ENCODE data around the gene PAX5. TPM values are rescaled to one million over a fixed set of nuclear protein-coding genes. Genes with fewer than 3 reads are reported as not detected.

The PAX5 gene
- total RNA-seq, 2 experiments from 2014 or later = 0.21 to 0.27 TPM

DNA sequence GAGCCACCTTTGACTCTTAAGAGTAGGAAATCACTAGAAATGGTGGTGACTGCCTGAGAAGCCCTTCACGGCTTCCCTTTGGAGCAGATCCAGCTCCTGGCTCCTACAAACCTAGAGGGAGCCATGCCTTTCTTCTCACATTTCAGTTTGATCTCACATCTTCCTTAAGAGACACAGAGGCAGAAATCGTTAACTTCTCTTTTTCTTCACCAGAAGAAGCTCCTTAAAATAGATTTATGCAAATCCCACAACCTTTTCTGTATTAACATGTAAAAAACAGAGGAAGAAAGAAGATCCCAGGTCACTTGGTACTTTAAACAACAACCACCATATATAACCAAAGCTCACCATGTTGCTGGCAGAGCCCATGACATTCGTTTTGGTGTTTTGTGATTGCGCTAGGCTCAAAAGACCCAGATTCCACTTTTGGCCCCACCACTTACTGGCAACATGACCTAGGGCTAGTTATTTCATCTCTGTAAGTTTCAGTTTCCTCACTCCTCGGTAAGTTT is 29.6 kb downstream of the PAX5 start:
- CTCF ChIA-PET = interaction anchor here (1.1 to 1.7 kb wide), 3 partner anchors 8 to 132 kb away, joined by 4 to 7 read pairs (median 5); partner anchors contain the start of gene PAX5
- Mint-ChIP-seq H3K36me3 (ENCODE audit: low read depth) (no peaks in the 10 kb centered on the region), H3K4me1 (ENCODE audit: low read depth) (no peaks in the 10 kb centered on the region), H3K9me3 (no peaks in the 10 kb centered on the region), H3K27ac (no peak overlapping the region), H3K27me3 (ENCODE audit: low read depth) (peaks cover 60% of the 10 kb centered on the region), H3K4me3 (no peak overlapping the region)
- intact Hi-C loops (cut with micrococcal nuclease) = no loop called here
- DNase-seq = no peak

GRCh38 chr9:37002413-37003217 is 31.5 kb downstream of the PAX5 start:
- H3K27ac Mint-ChIP-seq = no peak overlapping the region
- H3K36me3 Mint-ChIP-seq (ENCODE audit: low read depth) = no peaks in the 10 kb centered on the region
- no peaks in the 10 kb centered on the region for H3K4me1 Mint-ChIP-seq (ENCODE audit: low read depth)
- CTCF ChIA-PET = interaction anchor here (0.6 to 1.1 kb wide), 2 partner anchors 320 to 362 kb away, joined by 3 read pairs; no protein-coding TSS in a partner anchor
- peaks cover 53% of the 10 kb centered on the region for H3K27me3 Mint-ChIP-seq (ENCODE audit: low read depth)
- no peak overlapping the region for H3K4me3 Mint-ChIP-seq
- intact Hi-C loops (cut with micrococcal nuclease) = no loop called here
- no peaks in the 10 kb centered on the region for H3K9me3 Mint-ChIP-seq
- no peak for DNase-seq

GRCh38 chr9:37002036-37002412 is 32.0 kb downstream of the PAX5 start:
- Mint-ChIP-seq H3K27me3 (ENCODE audit: low read depth) (peaks cover 48% of the 10 kb centered on the region), H3K4me1 (ENCODE audit: low read depth) (no peaks in the 10 kb centered on the region), H3K36me3 (ENCODE audit: low read depth) (no peaks in the 10 kb centered on the region), H3K4me3 (no peak overlapping the region), H3K27ac (no peak overlapping the region), H3K9me3 (no peaks in the 10 kb centered on the region)
- CTCF ChIA-PET = no interaction called here
- DNase-seq = no peak
- intact Hi-C loops (cut with micrococcal nuclease) = no loop called here

DNA sequence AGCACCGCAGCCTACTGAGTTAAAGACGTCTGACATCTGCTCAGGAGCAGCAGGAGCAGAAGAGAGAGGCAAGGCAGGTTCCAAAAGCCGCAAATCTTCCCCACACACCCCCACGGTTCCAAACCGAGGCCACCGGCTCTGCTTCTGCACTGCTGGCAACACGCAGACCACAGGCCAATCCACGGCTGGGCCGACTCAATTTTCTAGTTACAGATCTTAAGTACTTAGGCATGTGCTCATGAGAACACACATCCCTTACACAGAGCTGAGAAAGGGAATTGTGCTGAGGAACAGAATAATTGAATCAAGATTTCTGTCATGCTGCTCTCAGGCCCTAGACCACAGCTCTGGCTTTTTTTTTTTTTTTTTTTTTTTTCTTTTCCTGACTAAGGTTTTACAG is 32.6 kb downstream of the PAX5 start:
- Mint-ChIP-seq H3K9me3 (no peaks in the 10 kb centered on the region), H3K36me3 (ENCODE audit: low read depth) (no peaks in the 10 kb centered on the region), H3K27ac (no peak overlapping the region), H3K4me1 (ENCODE audit: low read depth) (no peaks in the 10 kb centered on the region), H3K27me3 (ENCODE audit: low read depth) (peaks cover 43% of the 10 kb centered on the region), H3K4me3 (no peak overlapping the region)
- CTCF ChIA-PET = interaction anchor here (0.6 kb wide), 1 partner anchor 128 kb away, joined by 3 read pairs; no protein-coding TSS in a partner anchor
- no peak for DNase-seq
- intact Hi-C loops (cut with micrococcal nuclease) = no loop called here

- CTCF ChIA-PET = interaction anchor here (1.0 to 1.7 kb wide), 5 partner anchors 9 to 385 kb away, joined by 3 to 6 read pairs (median 6); no protein-coding TSS in a partner anchor
- no peak overlapping the region for H3K27ac Mint-ChIP-seq
- peaks cover 35% of the 10 kb centered on the region for H3K27me3 Mint-ChIP-seq (ENCODE audit: low read depth)
- H3K9me3 Mint-ChIP-seq = no peaks in the 10 kb centered on the region
- DNase-seq = no peak
- H3K4me3 Mint-ChIP-seq = no peak overlapping the region
- H3K36me3 Mint-ChIP-seq (ENCODE audit: low read depth) = no peaks in the 10 kb centered on the region
- peaks cover 3% of the 10 kb centered on the region for H3K4me1 Mint-ChIP-seq (ENCODE audit: low read depth)
- intact Hi-C loops (cut with micrococcal nuclease) = loop anchor here (5.0 kb wide), 2 partner anchors 262 to 412 kb away; no protein-coding TSS in a partner anchor
Observed at GRCh38 chr9:36999728-37000333, 34.2 kb downstream of the PAX5 start.

DNA sequence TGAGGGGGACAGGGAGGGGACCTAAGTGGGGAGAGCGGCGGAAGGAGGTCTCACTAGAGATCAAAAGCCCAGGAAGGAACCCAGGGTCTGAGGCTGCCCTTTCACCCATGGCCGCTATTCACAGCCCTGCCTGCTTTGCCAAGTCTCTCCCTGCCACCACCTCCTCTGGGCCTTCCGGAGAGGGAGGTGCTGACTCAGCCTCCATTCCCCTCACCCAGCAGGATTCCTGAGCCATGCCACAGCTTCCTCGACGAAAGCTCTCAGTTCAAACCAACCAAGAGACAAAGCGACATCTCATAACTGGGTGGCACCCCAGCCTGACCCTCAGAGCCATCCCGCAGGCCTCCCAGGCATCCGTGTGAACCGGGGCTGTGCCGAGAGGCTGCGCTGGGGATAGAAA is 36.7 kb downstream of the PAX5 start:
- no peak overlapping the region for H3K27ac Mint-ChIP-seq
- DNase-seq = no peak
- H3K4me3 Mint-ChIP-seq = no peak overlapping the region
- no peaks in the 10 kb centered on the region for H3K36me3 Mint-ChIP-seq (ENCODE audit: low read depth)
- CTCF ChIA-PET = interaction anchor here (0.6 to 3.8 kb wide), 9 partner anchors 11 to 395 kb away, joined by 3 to 17 read pairs (median 7); no protein-coding TSS in a partner anchor
- intact Hi-C loops (cut with micrococcal nuclease) = loop anchor here (5.0 kb wide), 2 partner anchors 265 to 415 kb away; no protein-coding TSS in a partner anchor
- no peaks in the 10 kb centered on the region for H3K9me3 Mint-ChIP-seq
- peaks cover 34% of the 10 kb centered on the region for H3K27me3 Mint-ChIP-seq (ENCODE audit: low read depth)
- peaks cover 3% of the 10 kb centered on the region for H3K4me1 Mint-ChIP-seq (ENCODE audit: low read depth)

DNA sequence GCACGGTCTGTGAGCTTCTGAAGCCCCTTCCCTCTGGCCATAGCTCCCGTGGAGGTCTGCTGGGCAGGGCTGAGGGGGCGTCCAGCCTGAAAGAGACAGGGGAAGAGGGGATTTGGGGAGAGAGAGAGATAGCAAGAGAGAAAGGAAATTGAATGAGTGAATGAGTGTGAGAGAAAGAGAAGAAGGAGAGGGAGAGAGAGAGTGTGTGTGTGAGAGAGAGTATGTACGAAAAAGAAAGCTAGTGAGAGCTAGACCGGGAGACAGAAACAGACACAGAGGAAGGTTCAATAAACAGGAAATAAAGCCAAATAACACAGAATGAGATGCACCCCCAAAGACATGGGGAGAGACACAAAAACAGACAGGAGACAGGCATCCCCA is 37.4 kb downstream of the PAX5 start:
- DNase-seq = no peak
- peaks cover 1% of the 10 kb centered on the region for H3K36me3 Mint-ChIP-seq (ENCODE audit: low read depth)
- no peak overlapping the region for H3K4me3 Mint-ChIP-seq
- CTCF ChIA-PET = interaction anchor here (0.7 to 3.8 kb wide), 20 partner anchors 12 to 483 kb away, joined by 3 to 17 read pairs (median 6); no protein-coding TSS in a partner anchor
- H3K4me1 Mint-ChIP-seq (ENCODE audit: low read depth) = peaks cover 3% of the 10 kb centered on the region
- peaks cover 30% of the 10 kb centered on the region for H3K27me3 Mint-ChIP-seq (ENCODE audit: low read depth)
- H3K27ac Mint-ChIP-seq = no peak overlapping the region
- peaks cover 2% of the 10 kb centered on the region for H3K9me3 Mint-ChIP-seq
- intact Hi-C loops (cut with micrococcal nuclease) = loop anchor here (1.0 to 5.0 kb wide), 6 partner anchors 266 to 416 kb away; no protein-coding TSS in a partner anchor

- peak; percentile 77 for DNase-seq
- H3K27me3 Mint-ChIP-seq (ENCODE audit: low read depth) = peaks cover 30% of the 10 kb centered on the region
- H3K9me3 Mint-ChIP-seq = peaks cover 6% of the 10 kb centered on the region
- peaks cover 3% of the 10 kb centered on the region for H3K4me1 Mint-ChIP-seq (ENCODE audit: low read depth)
- no peak overlapping the region for H3K27ac Mint-ChIP-seq
- CTCF ChIA-PET = interaction anchor here (0.6 to 3.8 kb wide), 29 partner anchors 8 to 484 kb away, joined by 3 to 17 read pairs (median 4); no protein-coding TSS in a partner anchor
- H3K4me3 Mint-ChIP-seq = no peak overlapping the region
- intact Hi-C loops (cut with micrococcal nuclease) = loop anchor here (1.0 to 5.0 kb wide), 6 partner anchors 266 to 416 kb away; no protein-coding TSS in a partner anchor
- H3K36me3 Mint-ChIP-seq (ENCODE audit: low read depth) = peaks cover 4% of the 10 kb centered on the region
Observed at GRCh38 chr9:36995927-36996705, 38.0 kb downstream of the PAX5 start.

DNA sequence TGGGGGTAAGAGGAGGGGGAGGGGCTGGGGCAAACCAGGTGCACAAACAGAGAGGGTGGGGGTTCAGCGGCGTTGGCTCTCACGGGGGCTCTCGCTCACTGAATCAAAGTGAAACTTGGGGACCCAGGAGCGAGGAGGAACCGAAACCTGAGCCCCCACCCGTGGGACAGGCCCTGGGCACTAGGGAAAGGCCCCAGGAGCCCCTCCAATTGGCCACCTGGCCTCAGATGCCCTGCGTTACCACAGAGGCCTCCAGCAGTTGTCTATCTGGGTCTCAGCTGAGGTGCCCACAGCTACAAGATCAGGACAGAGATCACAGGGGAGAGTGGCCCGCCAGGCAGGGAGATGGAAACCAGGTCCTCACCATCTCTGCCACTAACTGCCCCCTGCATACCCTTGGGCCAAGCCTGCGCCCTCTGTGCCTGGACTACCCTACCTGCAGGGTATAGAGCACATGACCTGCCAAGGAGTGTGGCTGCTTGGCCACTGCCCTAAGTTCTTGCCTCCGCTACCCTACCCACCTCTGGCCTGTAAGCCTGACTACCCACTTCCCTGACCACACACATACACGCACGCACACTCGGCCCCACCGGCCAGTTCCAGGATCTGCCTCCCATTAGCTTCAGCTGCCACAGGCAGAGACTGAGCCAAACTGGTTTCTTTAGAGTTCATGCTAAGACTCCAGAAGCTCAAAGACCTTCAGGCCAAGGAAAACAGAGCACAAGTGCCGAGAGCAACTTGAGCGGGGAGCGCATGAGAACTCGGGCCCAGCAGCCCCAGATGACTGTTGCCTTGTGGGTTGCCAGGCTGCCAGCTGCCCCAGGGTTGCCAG is 39.9 kb downstream of the PAX5 start:
- intact Hi-C loops (cut with micrococcal nuclease) = no loop called here
- Mint-ChIP-seq H3K27me3 (ENCODE audit: low read depth) (peaks cover 36% of the 10 kb centered on the region), H3K4me1 (ENCODE audit: low read depth) (peaks cover 3% of the 10 kb centered on the region), H3K36me3 (ENCODE audit: low read depth) (peaks cover 9% of the 10 kb centered on the region), H3K27ac (no peak overlapping the region), H3K9me3 (peaks cover 16% of the 10 kb centered on the region), H3K4me3 (no peak overlapping the region)
- DNase-seq = no peak
- CTCF ChIA-PET = interaction anchor here (1.0 kb wide), 1 partner anchor 121 kb away, joined by 4 read pairs; no protein-coding TSS in a partner anchor

DNA sequence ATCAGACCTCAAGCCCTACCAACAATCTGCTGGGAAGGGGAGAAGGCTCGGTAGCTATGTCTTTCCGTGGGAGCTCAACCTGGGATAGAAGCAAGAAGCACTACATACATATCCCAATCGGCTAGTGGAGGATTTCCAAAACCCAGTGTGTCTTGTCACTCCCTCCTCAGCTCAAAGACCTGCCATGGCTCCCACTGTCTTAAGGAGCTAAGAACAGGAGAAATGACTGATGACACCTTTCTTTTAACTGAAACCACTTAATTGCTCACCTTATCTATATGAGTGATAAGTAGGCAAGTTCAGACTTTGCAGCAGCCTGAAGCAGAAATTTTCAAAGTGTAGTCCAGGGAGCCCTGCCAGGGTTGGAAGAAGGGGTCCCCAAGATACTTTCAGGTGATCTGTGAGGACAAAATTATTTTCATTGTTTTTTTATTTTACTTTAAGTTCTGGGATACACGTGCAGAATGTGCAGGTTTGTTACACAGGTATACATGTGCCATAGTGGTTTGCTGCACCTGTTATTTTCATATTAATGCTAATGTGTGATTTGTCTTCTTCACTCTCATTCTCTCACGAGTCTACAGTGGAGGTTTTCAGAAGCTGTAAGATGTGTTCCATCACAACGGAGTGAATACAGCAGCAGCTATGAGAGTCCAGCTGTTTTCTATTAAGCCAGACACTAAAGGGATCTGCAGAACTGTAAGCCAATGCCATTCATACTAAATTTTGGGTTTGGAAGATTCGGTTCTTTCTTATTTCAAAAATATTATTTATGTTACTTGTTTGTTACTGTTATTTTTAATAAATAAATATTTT is 41.4 kb downstream of the PAX5 start:
- intact Hi-C loops (cut with micrococcal nuclease) = no loop called here

More for the DNA sequence above, 41.4 kb downstream of the PAX5 start:
- DNase-seq = no peak
- peaks cover 44% of the 10 kb centered on the region for H3K27me3 Mint-ChIP-seq (ENCODE audit: low read depth)
- H3K4me1 Mint-ChIP-seq (ENCODE audit: low read depth) = peaks cover 6% of the 10 kb centered on the region
- CTCF ChIA-PET = interaction anchor here (0.6 to 7.2 kb wide), 5 partner anchors 28 to 373 kb away, joined by 3 to 112 read pairs (median 3); no protein-coding TSS in a partner anchor
- H3K9me3 Mint-ChIP-seq = peaks cover 16% of the 10 kb centered on the region
- peaks cover 9% of the 10 kb centered on the region for H3K36me3 Mint-ChIP-seq (ENCODE audit: low read depth)
- no peak overlapping the region for H3K4me3 Mint-ChIP-seq
- H3K27ac Mint-ChIP-seq = no peak overlapping the region

All from activated naive CD4-positive, alpha-beta T cell treated with anti-CD3 and anti-CD28 coated beads for 36 hours (primary cell).